GM21717 (cell line): ENCODE results near the gene THSD7B.
"Not testable (repeated sequence)": the region's sequence is repeated elsewhere in the genome, so short reads cannot be mapped to it uniquely, and the experiment has no call there.

Experiments used
- ATAC-seq: cut with Tn5 transposase; IDR thresholded peaks from one replicate; pipeline ENCODE4 v1.9.1; 2021; ENCODE audit warnings: mild to moderate bottlenecking, moderate library complexity; ENCODE audit not compliant: unreplicated experiment

Gene THSD7B

GRCh38 chr2:137658433-137658832 lies 893.1 kb downstream of the THSD7B start:
- ATAC-seq = no peak

DNA sequence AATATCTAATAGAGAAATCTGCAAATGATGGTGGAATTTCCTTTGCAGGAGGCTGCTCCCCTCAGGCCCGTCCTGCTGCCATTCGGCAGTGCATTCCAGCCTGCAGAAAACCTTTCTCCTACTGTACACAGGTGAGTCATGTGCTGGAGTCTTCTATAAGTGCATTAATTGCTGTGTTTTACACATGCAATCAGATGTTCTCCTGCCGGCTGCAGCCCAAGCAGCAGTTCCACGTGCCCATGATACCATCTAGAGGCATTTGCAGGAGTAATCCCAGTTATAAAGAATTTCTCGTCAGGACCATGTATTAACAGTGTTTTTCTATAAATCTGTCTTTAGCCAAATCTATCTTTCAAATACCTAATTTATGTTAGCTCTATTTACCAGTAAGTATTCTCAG lies 894.3 kb downstream of the THSD7B start:
- no peak for ATAC-seq

GRCh38 chr2:137670111-137670510 lies 904.8 kb downstream of the THSD7B start:
- no peak for ATAC-seq

GRCh38 chr2:137672989-137673552 lies 907.7 kb downstream of the THSD7B start:
- ATAC-seq = no peak

DNA sequence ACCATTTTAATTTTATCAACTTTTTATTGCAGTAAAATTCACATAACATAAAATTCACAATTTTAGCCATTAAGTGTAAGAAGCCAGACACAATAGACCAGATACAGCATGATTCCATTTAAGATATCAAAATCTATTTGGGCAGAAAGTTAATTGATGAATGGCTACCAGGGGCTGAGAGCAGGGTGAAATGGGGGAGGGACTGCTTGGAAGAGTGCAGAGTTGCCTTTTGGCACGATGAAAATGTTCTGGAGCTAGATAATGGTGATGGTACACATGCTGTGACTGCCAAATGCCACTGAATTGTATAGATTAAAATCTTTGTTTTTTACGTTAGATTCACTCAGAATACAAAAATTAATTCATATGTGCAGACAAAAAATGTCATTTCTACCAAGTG lies 909.6 kb downstream of the THSD7B start:
- ATAC-seq = no peak

DNA sequence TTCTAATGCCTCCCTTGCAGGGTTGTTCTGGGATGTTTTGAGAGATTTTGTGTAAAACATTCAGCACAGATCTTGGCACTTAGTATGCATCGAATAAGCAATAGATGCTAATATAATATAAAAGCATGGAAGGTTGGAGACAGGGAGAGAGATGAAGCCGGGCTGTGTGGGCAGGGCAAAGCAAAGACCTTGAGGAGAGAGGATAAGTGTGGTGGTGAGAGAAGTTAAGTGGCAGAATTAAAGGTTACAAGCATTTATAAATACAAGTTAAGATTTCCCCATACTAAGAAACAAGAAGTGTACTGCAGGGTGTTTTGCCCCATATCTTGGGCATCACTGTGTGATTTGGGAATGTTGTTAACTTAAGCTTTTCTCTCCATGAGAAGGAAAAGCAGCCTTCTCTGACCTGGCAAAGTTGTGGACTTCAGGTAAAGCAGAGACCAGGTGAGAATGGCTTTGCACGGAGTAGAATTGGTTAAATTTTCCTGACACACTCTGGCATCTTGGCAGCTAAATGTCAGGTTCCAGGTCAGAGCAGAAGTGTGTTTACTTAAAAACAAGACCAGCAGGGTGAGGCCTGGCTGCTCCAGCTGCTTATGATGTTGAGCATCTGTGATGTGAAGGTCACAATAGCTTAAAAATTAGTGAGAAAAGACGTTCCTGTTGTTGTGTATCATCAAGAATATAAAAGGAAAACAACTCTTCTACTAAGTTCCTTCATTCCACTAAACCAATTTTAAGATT lies 910.4 kb downstream of the THSD7B start:
- no peak for ATAC-seq

GRCh38 chr2:137676346-137676745 lies 911.0 kb downstream of the THSD7B start:
- no peak for ATAC-seq

GRCh38 chr2:137677466-137677865 lies 912.1 kb downstream of the THSD7B start:
- no peak for ATAC-seq

- ATAC-seq = no peak
These were observed 924.2 kb downstream of the THSD7B start for GRCh38 chr2:137689549-137689948.

- ATAC-seq = no peak
These were observed 928.2 kb downstream of the THSD7B start for GRCh38 chr2:137693534-137693933.

DNA sequence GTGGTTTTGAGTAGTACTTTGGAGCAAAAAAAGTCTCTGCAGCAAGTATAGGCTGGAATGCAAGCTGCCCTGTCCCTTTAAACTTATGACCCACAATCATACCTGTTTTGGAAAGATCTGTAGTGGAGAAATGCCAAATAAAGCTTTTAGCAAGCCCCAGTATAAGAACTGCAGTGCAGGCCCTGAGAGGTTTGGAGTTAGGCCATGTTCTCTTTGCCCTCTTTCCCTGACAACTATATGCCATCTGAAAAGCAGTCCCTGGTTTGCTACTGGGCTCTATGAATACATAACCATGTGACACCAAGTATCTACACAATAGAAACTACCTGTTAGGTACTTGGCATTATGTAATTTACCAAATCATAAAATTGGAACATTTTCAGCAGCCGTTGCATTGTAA lies 931.6 kb downstream of the THSD7B start:
- no peak for ATAC-seq

GRCh38 chr2:137700250-137700649 lies 934.9 kb downstream of the THSD7B start:
- not testable (repeated sequence) for ATAC-seq

DNA sequence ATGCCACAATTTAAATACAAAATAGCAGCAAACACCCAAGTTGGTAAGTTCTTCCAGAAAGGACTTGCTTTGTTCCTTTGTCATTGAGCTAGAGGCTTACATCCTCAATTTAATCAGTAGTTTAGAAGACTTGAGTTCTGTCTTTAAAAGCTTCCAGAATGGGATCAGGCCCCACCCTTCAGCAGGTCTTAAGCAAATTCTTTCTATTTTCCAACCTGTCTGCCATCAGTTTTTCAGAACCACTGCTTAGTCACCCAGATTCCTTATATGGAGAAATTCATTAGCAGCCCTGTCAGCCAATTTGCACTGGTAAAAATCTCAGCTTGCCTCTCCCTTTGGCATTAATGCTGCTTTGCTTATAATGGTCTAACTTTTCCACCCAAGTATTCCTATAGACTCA lies 935.3 kb downstream of the THSD7B start:
- no peak for ATAC-seq

- no peak for ATAC-seq
These were observed 940.0 kb downstream of the THSD7B start for GRCh38 chr2:137705296-137705695.

- ATAC-seq = no peak
These were observed 941.7 kb downstream of the THSD7B start for GRCh38 chr2:137706786-137707613.

DNA sequence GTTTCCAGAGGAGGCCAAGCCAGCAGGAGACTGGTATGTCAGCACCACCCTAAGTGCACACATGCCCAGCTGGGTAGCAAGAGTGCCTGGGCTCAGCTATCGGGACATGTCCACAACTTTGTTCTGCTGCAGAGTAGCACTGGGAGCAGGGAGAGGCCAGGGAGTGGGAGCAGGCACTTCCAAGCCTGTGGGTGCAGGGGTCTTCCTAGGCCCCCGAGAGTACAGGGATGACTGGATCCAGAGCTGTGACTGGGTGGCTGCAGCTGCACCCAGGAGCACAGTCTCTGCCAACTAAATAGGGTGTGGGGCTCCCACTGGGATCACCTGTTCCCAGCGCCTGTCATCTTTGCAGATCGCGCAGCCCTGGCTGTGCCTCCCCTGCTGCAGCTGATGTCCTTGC lies 943.0 kb downstream of the THSD7B start:
- ATAC-seq = no peak

DNA sequence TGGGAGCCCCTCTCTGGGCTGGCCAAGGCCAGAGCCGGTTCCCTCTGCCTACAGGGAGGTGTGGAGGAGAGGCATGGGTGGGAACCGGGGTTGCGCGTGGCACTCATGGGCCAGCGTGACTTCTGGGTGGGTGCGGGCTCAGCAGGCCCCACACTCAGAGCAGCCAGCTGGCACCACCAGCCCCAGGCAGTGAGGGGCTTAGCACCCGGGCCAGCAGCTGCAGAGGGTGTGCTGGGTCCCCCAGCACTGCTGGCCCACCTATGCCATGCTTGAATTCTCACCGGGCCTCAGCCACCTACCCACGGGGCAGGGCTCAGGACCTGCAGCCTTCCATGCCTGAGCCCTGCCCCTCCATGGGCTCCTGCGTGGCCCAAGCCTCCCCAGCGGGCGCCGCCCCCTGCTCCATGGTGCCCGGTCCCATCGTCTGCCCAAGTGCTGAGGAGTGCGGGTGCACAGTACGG lies 950.4 kb downstream of the THSD7B start:
- no peak for ATAC-seq

GRCh38 chr2:137718786-137719185 lies 953.4 kb downstream of the THSD7B start:
- ATAC-seq = no peak

GRCh38 chr2:137721733-137722132 lies 956.4 kb downstream of the THSD7B start:
- ATAC-seq = no peak

GRCh38 chr2:137724912-137725311 lies 959.6 kb downstream of the THSD7B start:
- ATAC-seq = no peak
